HFFc6 (cell line): ENCODE data around the gene PAK2. TPM values are rescaled to one million over a fixed set of nuclear protein-coding genes. Genes with fewer than 3 reads are reported as not detected.
A peak's percentile ranks its signal among the peaks of the same experiment; 100 is the strongest.

Experiments used
- DNase-seq: peaks from one replicate; pipeline ENCODE4 v3.0.0-alpha.2; 2018
- H3K27ac Mint-ChIP-seq: 2 replicates; pipeline ENCODE4 v1.8.0; 2020; ENCODE audit warnings: mild to moderate bottlenecking, mixed read lengths
- H3K27me3 Mint-ChIP-seq: 2 replicates; pipeline ENCODE4 v1.8.0; 2021; ENCODE audit warnings: mild to moderate bottlenecking, moderate library complexity, mixed read lengths; ENCODE audit not compliant: insufficient read depth
- H3K36me3 Mint-ChIP-seq: 2 replicates; pipeline ENCODE4 v1.8.0; 2021; ENCODE audit warnings: low read depth, mixed read lengths
- H3K4me1 Mint-ChIP-seq: 2 replicates; pipeline ENCODE4 v1.8.0; 2020; ENCODE audit warnings: low read depth, mixed read lengths
- H3K4me3 Mint-ChIP-seq: 2 replicates; pipeline ENCODE4 v1.8.0; 2020; ENCODE audit warnings: mild to moderate bottlenecking, moderate library complexity, mixed read lengths
- H3K9me3 Mint-ChIP-seq: 2 replicates; pipeline ENCODE4 v1.8.0; 2020; ENCODE audit warnings: mild to moderate bottlenecking, mixed read lengths
- total RNA-seq, 6 experiments: library from RNA; stranded (reverse); fragmentation: NEBNext Ultra II Directional; extraction: Animal tissue kit (Norgen Biotek cat#: 25700); gene quantifications; 2 replicates in 1 of 6; 3 replicates in 5 of 6; pipeline ENCODE4 v1.2.3, GENCODE V29; 2021
- TF ChIP-seq, protein P1 (sequence below): fragments of 200-600 bp; sonication (generic); IDR thresholded peaks from 2 replicates; pipeline ENCODE4 v1.5.0; 2021; ENCODE audit warnings: antibody characterized with exemption, mild to moderate bottlenecking

The PAK2 gene
- total RNA-seq, 6 experiments from 2014 or later: 63.9 to 78.0 (median 69.4) TPM

DNA sequence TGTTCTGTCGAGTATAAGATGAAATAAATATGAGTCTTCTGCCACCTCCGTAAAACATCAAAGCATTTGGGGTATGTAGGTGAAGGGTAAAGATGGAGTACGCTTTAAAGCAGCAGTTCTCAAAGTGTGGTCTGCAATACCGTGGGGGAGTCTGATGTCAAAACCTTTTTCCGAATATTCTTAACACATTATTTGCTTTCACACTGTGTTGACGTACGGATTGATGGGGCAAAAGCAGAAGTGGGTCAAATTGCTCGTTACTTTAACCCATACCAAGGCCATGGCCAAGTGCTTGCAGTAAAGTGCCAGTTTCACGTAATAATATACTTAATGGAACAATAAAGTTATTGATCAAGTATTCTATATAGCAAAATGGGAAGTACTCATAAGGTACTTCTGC, 36.3 kb downstream of the PAK2 start:
- TF ChIP-seq, protein P1, sequence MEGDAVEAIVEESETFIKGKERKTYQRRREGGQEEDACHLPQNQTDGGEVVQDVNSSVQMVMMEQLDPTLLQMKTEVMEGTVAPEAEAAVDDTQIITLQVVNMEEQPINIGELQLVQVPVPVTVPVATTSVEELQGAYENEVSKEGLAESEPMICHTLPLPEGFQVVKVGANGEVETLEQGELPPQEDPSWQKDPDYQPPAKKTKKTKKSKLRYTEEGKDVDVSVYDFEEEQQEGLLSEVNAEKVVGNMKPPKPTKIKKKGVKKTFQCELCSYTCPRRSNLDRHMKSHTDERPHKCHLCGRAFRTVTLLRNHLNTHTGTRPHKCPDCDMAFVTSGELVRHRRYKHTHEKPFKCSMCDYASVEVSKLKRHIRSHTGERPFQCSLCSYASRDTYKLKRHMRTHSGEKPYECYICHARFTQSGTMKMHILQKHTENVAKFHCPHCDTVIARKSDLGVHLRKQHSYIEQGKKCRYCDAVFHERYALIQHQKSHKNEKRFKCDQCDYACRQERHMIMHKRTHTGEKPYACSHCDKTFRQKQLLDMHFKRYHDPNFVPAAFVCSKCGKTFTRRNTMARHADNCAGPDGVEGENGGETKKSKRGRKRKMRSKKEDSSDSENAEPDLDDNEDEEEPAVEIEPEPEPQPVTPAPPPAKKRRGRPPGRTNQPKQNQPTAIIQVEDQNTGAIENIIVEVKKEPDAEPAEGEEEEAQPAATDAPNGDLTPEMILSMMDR: no peak
- no peak overlapping the region for H3K4me3 Mint-ChIP-seq
- no peaks in the 10 kb centered on the region; the same call in 1 of the 2 replicates for H3K27me3 Mint-ChIP-seq
- no peak for DNase-seq
- peaks cover 8% of the 10 kb centered on the region for H3K9me3 Mint-ChIP-seq
- peaks cover 32% of the 10 kb centered on the region for H3K36me3 Mint-ChIP-seq
- H3K4me1 Mint-ChIP-seq: peaks cover 72% of the 10 kb centered on the region
- H3K27ac Mint-ChIP-seq: no peak overlapping the region

DNA sequence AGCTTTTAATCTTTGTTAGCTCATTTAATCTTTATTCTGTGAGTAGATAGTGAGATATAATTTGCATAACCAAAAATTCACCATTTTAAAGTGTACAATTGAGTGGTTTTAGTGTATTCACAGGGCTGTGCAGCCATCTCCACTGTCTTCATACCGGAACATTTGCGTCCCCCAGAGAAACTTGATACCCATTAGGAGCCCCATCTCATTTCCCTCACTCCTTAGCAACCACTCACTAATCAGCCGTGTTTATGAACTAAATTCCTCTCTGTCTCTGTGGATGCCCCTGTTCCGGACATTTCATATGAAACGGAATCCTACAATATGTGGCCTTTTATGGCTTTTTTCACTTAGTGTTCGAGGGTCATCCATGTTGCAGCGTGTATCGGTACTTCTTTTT, 38.2 kb downstream of the PAK2 start:
- TF ChIP-seq, protein P1: no peak
- Mint-ChIP-seq H3K27ac (peak overlapping the region; percentile 79; the same call in 1 of the 2 replicates), H3K9me3 (peaks cover 11% of the 10 kb centered on the region), H3K4me3 (no peak overlapping the region), H3K27me3 (no peaks in the 10 kb centered on the region), H3K4me1 (peaks cover 60% of the 10 kb centered on the region), H3K36me3 (peaks cover 25% of the 10 kb centered on the region)
- DNase-seq: no peak

- Mint-ChIP-seq H3K27me3 (no peaks in the 10 kb centered on the region; the same call in 1 of the 2 replicates), H3K36me3 (peaks cover 35% of the 10 kb centered on the region), H3K9me3 (peaks cover 11% of the 10 kb centered on the region), H3K27ac (peak overlapping the region; percentile 79), H3K4me3 (peak overlapping the region; percentile 51), H3K4me1 (peaks cover 51% of the 10 kb centered on the region)
- peak; percentile 87 for DNase-seq
- TF ChIP-seq, protein P1: no peak
Measured at GRCh38 chr3:196778755-196779154, 39.1 kb downstream of the PAK2 start.

GRCh38 chr3:196782511-196782910, 42.9 kb downstream of the PAK2 start:
- peaks cover 11% of the 10 kb centered on the region for H3K9me3 Mint-ChIP-seq
- no peak for DNase-seq
- H3K27ac Mint-ChIP-seq: no peak overlapping the region
- H3K4me3 Mint-ChIP-seq: no peak overlapping the region
- TF ChIP-seq, protein P1: no peak
- peaks cover 33% of the 10 kb centered on the region for H3K36me3 Mint-ChIP-seq
- H3K4me1 Mint-ChIP-seq: peaks cover 29% of the 10 kb centered on the region
- no peaks in the 10 kb centered on the region; the same call in 1 of the 2 replicates for H3K27me3 Mint-ChIP-seq

DNA sequence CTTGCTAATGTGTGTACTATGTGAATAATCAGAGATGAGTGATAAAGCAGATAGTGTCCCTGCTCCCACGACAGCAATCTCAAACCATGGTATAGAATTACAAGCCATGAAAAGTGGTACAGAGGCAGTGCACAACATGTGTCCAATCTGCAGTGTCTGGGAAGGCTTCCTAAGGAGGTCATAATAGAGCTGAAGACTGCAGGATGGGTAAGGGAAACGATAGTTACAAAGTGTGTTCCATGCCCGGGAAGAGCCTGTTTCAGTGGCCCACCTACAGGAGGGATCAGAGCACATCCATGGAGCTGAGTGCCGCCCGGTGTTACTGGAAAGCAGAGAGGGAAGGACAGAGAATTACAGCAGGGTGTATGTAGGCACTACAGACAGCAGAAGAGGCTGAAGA, 48.9 kb downstream of the PAK2 start:
- peaks cover 46% of the 10 kb centered on the region for H3K4me1 Mint-ChIP-seq
- H3K9me3 Mint-ChIP-seq: no peaks in the 10 kb centered on the region
- H3K4me3 Mint-ChIP-seq: no peak overlapping the region; the same call in 1 of the 2 replicates
- peaks cover 26% of the 10 kb centered on the region for H3K36me3 Mint-ChIP-seq
- peaks cover 2% of the 10 kb centered on the region for H3K27me3 Mint-ChIP-seq
- TF ChIP-seq, protein P1: no peak
- peak overlapping the region; percentile 51 for H3K27ac Mint-ChIP-seq
- DNase-seq: no peak
